Measurements from ENCODE around the gene PHF21A. TPM values are rescaled to one million over a fixed set of nuclear protein-coding genes. Genes with fewer than 3 reads are reported as not detected.
"Not testable (repeated sequence)": the region's sequence is repeated elsewhere in the genome, so short reads cannot be mapped to it uniquely, and the experiment has no call there.

The PHF21A gene
- total RNA-seq, 1 experiment from 2014 or later: 2.5 TPM

- in situ Hi-C loops (cut with HindIII; ENCODE audit: low sequenced_read_pairs): no loop called here
- DNase-seq (ENCODE audit: low spot score): no peak
These were observed 119.8 kb downstream of the PHF21A start for GRCh38 chr11:46001448-46001914.

DNA sequence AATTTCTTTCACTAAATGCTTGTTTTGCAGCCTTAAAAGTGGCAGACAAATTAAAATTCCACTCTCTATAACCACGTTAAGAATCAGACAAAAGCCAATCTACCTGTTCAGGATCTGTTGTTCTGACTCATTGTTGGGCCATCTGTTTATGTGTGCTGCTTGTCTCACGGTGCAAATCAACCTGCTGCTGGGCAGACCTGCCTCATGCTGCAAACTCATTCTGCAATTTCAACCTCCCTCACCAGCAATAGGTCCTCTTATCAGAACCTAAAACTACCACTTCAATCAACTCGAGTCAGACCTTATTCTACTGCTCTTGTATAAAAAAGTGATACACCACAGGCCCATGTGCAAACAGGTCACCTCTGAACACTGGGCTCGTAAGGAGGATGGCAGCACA, 123.7 kb downstream of the PHF21A start:
- peak; percentile 91 for DNase-seq (ENCODE audit: low spot score)
- in situ Hi-C loops (cut with HindIII; ENCODE audit: low sequenced_read_pairs): no loop called here

DNA sequence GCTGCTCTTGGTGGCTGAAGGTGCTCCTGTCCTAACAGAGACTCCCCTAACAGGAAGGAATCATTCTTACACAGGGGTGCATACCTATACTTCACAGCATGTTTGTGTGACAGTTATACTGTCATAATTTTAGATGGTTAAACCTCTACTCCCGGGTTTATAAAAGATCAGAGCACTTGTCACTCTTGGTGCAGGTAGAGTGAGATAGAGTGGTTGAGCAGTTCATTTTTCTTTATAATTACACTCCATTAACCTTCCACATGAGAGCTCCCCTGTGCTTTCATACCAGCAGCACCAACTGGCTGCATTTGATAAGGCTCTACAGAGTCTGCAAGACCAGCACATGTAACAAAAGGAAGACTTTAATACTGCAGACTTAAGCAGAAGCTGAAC, 125.9 kb downstream of the PHF21A start:
- DNase-seq (ENCODE audit: low spot score): no peak
- in situ Hi-C loops (cut with HindIII; ENCODE audit: low sequenced_read_pairs): no loop called here

DNA sequence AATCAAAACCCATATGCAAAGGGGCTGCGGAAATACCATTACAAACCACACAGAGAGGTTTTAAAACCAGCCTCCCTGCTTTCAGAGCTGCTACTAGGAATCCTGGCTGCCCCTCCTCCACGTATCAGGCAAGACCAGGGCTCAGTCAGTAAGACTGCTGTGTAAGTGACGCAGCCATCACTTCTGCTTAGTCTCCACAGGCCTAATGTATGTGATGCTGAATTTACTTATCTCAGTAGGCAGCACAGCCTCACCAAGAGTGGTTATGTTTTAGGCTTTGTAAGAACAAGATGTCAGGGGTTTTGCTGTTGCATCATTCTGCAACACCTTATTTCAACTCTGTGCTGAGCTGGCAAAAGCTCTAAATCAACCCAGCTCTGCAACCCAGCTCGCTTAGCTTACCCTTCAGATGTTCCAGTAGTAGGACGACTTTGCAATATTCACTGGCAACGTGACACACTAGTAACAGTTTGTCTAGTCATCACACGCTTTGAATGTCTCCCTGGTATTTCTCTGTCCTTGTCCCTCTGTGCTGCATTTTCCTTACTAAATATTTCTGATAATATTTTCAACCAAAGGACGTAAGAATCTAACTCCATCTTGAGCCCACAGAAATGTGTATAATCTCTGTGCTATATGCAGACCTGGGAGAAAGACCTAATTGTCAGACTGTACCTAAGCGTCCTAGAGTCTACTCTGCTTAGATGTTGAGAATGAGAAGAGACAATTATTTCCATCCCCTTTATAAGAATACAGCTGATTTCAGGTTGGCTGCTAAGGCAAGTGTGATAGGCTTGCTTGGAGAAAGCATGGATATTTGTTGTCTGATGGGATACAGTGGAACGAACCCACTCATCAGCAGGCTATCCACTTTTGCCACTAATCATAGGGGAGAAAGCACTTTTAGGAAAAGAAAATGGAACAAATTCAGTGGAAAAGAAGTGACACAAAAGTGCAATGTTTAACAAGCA, 126.6 kb downstream of the PHF21A start:
- DNase-seq (ENCODE audit: low spot score): no peak
- in situ Hi-C loops (cut with HindIII; ENCODE audit: low sequenced_read_pairs): no loop called here

DNA sequence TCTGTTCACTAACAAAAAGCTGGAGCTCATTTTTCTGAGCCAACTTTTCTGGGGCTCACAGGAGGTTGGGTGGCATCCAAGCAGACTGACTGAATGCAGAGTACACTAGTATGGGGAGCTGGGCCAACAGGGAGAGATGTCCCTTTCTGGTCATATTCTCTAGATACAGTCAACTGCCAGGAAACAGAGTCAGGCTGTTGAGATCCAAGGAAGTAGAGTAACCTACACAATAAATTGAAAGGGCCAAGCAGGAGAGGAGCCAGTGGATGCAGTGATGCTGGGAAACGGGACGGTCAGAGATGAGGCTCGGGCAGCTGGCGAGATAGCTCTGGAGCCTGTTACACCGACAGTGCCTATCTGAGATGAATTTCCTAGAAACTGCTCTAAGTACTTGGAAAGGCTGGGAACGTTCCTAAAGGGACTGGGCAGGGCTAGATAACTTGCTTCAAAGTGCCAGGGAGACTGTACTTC, 127.7 kb downstream of the PHF21A start:
- peak; percentile 96 for DNase-seq (ENCODE audit: low spot score)
- in situ Hi-C loops (cut with HindIII; ENCODE audit: low sequenced_read_pairs): no loop called here

GRCh38 chr11:45988921-45989320, 132.3 kb downstream of the PHF21A start:
- no peak for DNase-seq (ENCODE audit: low spot score)
- in situ Hi-C loops (cut with HindIII; ENCODE audit: low sequenced_read_pairs): no loop called here

GRCh38 chr11:45985212-45985611, 136.0 kb downstream of the PHF21A start:
- in situ Hi-C loops (cut with HindIII; ENCODE audit: low sequenced_read_pairs): no loop called here
- DNase-seq (ENCODE audit: low spot score): peak; percentile 40

DNA sequence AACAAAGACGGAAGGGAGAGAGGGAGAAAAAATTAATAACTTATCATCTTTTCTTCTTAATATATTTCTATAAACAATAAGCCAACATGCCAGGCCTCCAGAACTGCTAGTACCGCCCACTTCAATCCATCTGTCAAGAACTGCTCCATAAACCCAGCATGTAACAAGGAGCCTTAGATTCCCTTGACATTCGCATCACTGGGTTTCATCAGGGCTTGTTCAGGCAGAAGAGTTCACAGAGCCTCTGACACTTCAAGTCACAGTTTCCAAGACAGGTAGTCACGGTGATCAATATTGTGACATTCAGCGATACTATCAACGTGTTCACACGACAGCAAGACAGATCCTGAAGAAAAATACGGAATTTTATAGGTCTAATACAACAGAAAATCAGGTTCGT, 137.1 kb downstream of the PHF21A start:
- in situ Hi-C loops (cut with HindIII; ENCODE audit: low sequenced_read_pairs): no loop called here
- peak; percentile 83 for DNase-seq (ENCODE audit: low spot score)

- in situ Hi-C loops (cut with HindIII; ENCODE audit: low sequenced_read_pairs): no loop called here
- peak; percentile 74 for DNase-seq (ENCODE audit: low spot score)
These were observed 137.8 kb downstream of the PHF21A start for GRCh38 chr11:45983471-45983845.

DNA sequence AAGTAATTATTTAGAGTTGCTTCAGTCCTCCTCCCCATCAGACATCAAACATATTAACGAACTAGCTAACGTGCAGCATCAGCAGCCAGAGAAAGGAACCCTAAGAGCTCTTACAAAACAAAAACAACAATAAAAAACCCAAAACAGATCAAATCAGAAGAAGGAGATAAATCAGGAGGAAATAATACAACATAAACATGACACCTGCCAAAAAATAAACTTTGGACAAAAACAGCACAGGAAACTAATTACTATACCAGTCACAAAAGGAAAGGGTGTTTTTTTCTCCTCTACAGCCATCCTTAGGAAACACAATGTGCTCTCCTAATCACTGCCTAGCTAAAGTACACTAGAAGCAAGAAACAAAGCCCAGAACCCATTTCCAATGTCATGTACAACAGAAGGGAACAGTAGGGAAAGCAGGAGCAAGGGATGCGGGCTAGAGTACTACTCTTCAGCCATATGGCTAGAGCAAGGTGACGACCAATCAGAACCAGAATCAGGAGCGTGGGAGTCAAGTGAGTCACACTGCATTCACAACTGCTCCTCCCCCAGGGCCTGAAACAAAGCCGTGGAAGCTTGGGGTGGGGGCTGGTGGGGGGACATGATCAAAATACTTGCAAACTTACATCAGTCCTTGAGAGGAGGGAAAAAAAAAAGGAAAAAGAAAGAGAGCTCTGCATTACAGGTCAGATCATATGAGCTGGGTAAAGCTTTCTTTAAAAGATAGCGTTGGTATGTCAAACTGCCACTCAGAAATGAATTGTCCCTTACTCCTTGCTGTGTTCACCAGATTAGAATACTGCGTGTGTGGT, 138.4 kb downstream of the PHF21A start:
- in situ Hi-C loops (cut with HindIII; ENCODE audit: low sequenced_read_pairs): no loop called here
- peak; percentile 91 for DNase-seq (ENCODE audit: low spot score)

GRCh38 chr11:45981826-45982225, 139.4 kb downstream of the PHF21A start:
- in situ Hi-C loops (cut with HindIII; ENCODE audit: low sequenced_read_pairs): not testable (repeated sequence)

DNA sequence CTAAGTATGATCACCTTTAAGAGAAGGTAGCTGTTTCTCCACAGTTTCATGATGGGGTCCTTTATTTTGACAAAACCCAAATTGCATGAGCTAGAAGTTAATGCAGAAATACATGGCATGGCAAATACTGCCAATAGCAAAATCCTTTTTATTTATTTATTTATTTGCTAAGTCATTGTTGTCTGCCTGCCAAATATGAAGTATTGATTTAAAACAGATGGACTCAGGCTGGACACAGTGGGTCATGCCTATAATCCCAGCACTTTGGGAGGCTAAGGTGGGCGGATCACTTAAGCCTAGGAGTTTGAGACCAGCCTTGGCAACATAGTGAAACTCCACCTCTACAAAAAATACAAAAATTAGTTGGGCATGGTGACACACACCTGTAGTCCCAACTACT, 146.4 kb downstream of the PHF21A start:
- in situ Hi-C loops (cut with HindIII; ENCODE audit: low sequenced_read_pairs): no loop called here
- DNase-seq (ENCODE audit: low spot score): no peak

More at GRCh38 chr11:45981826-45982225, 139.4 kb downstream of the PHF21A start:
- peak; percentile 62 for DNase-seq (ENCODE audit: low spot score)

- in situ Hi-C loops (cut with HindIII; ENCODE audit: low sequenced_read_pairs): no loop called here
These were observed 147.7 kb downstream of the PHF21A start for GRCh38 chr11:45973601-45974000.

DNA sequence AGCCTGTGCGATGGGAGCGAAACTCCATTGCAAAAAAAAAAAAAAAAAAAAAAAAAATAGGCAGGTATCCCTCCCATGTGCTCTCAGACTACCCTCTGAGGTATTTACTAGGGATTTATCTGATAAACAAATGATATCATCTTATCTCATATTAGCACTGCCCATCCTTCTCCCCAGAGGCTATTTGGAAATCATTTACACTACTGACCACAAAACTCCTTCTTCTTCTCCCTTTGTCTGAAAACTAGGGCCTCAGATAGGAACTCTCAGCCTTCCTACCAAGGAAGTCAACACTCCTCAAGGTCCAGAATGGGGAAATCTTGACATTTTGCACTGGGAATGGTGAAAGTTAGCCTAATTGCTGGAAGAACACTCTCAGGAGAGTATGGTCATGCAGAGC, 152.4 kb downstream of the PHF21A start:
- in situ Hi-C loops (cut with HindIII; ENCODE audit: low sequenced_read_pairs): no loop called here
- no peak for DNase-seq (ENCODE audit: low spot score)

More at GRCh38 chr11:45973601-45974000, 147.7 kb downstream of the PHF21A start:
- DNase-seq (ENCODE audit: low spot score): no peak

GRCh38 chr11:45967506-45967905, 153.7 kb downstream of the PHF21A start:
- in situ Hi-C loops (cut with HindIII; ENCODE audit: low sequenced_read_pairs): no loop called here
- DNase-seq (ENCODE audit: low spot score): no peak

GRCh38 chr11:45964911-45965389, 156.3 kb downstream of the PHF21A start:
- in situ Hi-C loops (cut with HindIII; ENCODE audit: low sequenced_read_pairs): no loop called here
- peak; percentile 91 for DNase-seq (ENCODE audit: low spot score)

- no peak for DNase-seq (ENCODE audit: low spot score)
- in situ Hi-C loops (cut with HindIII; ENCODE audit: low sequenced_read_pairs): no loop called here
These were observed 159.5 kb downstream of the PHF21A start for GRCh38 chr11:45961751-45962240.

DNA sequence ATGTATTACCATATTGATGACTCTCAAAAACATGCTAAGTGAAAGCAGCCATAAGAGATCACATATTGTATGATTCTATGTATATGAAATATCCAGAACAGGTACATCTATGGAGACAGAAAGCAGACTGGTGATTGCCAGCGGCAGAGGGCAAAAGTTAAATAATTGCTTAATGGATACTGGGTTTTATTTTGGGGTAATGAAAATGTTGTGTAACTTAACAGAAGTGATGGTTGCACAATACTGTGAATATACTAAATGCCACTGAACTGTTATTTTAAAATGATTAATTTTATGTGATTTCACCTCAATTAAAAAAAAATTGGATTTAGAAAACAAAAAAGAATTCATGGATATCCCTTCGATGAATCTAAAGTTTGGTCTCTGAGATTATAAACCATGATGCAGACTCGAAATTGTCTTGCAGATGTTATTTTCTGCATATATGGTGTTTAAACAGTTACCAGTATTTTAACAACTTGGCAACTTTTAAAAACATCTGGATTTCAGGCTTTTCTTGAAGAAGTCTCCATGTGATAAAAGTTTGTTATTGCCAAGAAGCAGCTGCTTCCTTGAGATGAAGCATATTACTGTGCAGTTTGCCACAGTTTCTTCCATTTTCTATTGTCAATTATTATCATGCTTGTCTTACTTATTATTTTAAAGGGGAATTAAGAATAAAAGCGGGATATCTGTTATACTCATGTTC, 160.7 kb downstream of the PHF21A start:
- no peak for DNase-seq (ENCODE audit: low spot score)
- in situ Hi-C loops (cut with HindIII; ENCODE audit: low sequenced_read_pairs): no loop called here

DNA sequence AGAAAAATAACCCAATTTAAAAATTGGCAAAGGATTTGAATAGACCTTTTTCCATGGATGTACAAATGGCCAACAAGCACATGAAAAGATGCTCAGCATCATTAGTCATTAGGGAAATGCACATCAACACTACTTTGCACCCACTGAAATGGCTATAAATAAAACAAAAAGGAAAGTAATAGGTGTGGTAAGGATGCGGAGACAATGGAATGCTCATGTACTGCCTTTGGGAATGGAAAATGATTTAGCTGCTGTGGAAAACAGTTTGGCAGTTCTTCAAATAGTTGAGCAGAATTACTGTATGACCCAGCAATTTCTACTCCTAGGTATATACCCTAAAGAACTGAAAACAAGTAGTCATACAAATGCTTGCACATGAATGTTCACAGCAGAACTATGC, 161.4 kb downstream of the PHF21A start:
- in situ Hi-C loops (cut with HindIII; ENCODE audit: low sequenced_read_pairs): no loop called here
- no peak for DNase-seq (ENCODE audit: low spot score)
